HCEC 1CT (cell line): Measurements from ENCODE around the gene VWA1.
"Not testable (repeated sequence)": the region's sequence is repeated elsewhere in the genome, so short reads cannot be mapped to it uniquely, and the experiment has no call there.

Source experiments
- DNase-seq: peaks from one replicate; pipeline ENCODE4 v3.0.0-alpha.2; 2017

VWA1 gene

DNA sequence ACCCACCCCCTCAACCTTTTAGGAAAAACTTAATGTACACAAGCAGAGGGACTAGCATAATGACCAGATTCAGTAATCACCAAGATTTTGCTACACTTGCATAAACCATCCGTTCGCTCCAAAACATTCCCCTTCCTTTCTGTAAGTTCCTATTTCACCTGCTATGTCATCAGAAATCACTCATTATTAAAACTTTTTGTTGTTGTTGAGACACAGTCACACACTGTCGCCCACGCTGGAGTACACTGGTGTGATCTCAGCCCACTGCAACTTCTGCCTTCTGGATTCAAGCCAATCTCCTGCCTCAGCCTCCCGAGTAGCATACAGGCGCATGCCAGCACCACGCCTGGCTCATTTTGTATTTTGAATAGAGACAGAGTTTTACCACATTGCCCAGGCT is 31.8 kb upstream of the VWA1 start:
- no peak for DNase-seq

DNA sequence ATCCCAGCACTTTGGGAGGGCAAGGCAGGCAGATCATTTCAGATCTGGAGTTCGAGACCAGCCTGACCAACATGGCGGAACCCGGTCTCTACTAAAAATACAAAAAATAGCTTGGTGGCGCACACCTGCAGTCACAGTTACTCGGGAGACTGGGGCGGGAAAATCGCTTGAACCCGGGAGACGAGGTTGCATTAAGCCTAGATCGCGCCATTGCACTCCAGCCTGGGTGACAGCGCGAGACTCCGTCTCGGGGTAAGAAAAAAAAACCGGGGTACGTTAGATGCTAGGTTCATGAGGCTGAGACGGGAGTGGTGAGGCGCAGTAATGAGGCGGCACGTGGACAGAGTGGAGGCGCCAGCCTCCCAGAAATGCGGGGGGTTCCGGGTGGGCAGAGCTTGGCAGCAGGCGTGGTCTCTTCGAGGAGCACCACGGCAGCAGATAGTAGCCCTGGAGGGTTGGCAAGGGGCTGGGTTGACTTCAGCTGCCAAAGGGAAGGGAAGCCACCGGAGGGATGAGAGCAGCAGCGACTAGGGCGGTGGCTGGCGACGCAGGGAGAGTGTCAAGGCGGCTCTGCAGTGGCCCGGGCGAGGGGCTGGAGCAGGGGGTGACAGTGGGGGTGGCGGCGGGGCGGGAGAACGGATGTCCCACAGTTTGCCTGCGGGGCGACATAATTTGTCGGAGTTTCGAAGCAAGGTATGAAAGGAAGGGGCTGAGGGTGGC is 29.2 kb upstream of the VWA1 start:
- DNase-seq = no peak

- peak; percentile 92 for DNase-seq
Observed at GRCh38 chr1:1406821-1407635, 28.5 kb upstream of the VWA1 start, which contains the start of gene MRPL20. TSS of gene MRPL20 (minus strand) at chr1:1407293. CDS start at chr1:1407217, 76 bp downstream.

DNA sequence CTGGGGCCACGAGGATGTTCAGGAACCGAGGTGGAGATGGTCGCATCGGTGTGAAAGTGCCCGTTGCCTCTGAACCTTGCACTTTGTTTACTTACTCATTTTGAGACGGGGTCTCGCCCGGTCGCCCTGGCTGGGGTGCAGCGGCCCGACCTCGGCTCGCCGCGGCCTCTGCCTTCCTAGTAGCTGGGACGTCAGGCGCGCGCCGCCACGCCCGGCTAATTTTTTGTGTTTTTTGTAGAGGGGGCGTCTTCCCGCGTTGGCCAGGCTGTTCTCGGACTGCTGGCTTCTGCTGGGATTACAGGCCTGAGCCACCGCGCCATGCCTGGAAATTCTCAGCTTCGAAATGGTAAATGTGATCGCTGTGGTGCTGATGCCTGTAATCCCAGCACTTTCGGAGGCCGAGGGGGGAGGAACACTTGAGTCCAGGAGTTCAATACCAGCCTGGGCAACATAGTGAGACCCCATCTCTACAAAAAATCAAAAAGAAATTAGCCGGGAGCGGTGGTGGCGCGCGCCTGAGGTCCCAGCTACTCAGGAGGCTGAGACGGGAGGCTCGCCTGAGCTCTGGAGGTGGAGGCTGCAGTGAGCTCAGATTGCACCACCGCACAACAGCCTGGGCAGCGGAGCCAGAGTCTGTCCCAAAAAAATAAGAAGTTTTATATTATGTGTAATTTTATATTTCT is 27.7 kb upstream of the VWA1 start:
- no peak for DNase-seq

DNA sequence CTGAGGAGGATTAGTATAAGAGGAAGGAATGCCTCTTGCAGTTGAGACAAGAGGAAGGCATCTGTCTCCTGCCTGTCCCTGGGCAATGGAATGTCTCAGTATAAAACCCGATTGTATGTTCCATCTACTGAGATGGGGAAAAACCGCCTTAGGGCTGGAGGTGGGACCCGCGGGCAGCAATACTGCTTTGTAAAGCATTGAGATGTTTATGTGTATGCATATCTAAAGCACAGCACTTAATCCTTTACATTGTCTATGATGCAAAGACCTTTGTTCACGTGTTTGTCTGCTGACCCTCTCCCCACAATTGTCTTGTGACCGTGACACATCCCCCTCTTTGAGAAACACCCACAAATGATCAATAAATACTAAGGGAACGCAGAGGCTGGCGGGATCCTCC is 25.3 kb upstream of the VWA1 start:
- not testable (repeated sequence) for DNase-seq

- DNase-seq = no peak
Observed at GRCh38 chr1:1411626-1412025, 23.9 kb upstream of the VWA1 start.

DNA sequence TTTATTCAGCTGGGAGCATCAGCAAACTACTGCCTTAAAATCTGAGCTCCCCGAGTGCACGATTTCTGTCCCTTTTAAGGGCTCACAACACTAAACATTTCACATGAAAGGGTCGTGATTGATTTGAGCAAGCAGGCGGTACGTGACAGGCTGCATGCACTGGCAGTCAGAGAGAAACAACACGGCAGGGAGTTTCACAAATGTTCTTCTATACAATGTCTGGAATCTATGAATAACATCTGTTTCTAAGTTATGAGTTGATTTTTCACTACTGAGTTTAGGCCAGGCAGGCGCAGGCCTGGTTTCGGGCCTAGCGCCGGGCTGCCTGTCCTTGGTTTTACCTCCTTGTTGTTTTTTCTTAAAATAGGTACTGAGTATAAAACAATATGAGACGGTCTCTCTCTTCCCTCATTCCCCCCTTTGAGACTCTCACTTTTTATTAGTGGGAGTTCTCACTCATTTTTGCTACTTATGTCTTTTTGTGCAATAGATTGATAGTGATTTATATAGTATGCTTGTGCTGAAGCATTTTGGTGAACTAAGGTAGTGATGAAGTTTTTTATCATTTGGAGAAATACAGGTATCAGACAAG is 23.1 kb upstream of the VWA1 start:
- DNase-seq = not testable (repeated sequence)

DNA sequence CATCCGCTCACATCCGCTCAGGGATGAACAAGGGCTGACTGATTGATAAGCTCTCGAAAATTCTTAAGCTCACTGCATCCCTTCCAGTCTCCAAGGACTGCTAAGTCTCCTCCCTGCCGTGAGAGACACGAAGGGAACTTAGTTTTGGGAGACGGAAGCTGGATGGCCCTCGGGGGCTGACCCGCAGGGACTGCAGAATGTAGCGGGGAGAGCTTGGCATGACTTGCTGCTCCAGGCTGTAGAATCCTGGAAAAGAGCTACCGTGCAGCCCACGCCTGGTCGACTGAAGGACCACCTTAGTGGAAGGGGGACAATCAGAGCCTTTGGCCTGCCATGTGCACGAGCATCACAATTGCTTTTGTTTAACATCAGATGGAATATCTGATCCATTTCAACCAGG is 19.7 kb upstream of the VWA1 start:
- no peak for DNase-seq

DNA sequence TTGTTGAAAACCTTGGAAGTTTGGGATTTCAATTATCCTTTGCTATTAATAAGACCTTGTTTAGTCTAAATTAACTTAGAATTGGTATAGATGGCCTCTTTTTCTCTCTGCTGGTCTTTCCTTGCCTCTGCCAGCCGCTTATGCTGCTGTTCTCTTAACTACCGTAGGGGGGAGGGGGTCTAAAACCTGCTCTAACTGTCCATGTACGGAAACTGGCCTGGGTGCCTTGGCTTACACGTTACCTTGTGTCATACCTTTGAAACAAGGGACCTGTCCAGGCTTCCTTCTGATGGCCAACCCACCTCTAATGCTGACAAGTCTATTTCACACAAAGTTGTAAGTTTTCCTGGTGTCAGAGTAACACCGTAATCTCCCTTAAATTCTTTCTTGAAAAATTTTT is 18.1 kb upstream of the VWA1 start:
- not testable (repeated sequence) for DNase-seq

DNA sequence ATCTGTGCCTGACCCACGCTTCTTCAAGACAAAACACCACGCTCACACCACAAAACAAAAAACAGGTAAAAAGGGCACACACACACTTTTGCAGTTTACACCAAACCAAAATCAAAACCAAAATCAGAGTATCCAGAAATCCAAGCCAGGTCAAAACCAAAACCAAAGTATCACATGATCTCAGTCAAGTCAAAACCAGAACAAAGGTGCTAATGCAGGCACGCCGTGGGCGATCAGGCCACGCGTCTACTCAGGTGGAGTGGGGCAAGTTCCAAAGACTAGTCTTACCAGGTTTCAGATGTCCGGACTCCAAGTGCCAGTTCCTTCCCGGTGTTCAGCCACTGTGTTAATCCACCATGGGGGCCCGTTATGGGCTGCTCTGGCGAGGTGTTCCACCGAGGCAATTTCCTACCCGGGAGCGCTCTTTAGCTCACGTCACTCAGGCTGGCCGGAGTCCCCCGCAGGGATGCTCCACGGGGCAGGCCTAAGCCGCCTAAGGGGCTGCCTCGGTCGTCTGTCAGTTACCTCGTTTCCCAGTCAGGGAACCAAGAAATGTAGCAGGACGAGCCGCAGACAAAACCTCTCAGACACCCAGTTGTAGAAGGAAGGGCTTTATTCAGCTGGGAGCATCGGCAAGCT is 17.5 kb upstream of the VWA1 start:
- DNase-seq = not testable (repeated sequence)

DNA sequence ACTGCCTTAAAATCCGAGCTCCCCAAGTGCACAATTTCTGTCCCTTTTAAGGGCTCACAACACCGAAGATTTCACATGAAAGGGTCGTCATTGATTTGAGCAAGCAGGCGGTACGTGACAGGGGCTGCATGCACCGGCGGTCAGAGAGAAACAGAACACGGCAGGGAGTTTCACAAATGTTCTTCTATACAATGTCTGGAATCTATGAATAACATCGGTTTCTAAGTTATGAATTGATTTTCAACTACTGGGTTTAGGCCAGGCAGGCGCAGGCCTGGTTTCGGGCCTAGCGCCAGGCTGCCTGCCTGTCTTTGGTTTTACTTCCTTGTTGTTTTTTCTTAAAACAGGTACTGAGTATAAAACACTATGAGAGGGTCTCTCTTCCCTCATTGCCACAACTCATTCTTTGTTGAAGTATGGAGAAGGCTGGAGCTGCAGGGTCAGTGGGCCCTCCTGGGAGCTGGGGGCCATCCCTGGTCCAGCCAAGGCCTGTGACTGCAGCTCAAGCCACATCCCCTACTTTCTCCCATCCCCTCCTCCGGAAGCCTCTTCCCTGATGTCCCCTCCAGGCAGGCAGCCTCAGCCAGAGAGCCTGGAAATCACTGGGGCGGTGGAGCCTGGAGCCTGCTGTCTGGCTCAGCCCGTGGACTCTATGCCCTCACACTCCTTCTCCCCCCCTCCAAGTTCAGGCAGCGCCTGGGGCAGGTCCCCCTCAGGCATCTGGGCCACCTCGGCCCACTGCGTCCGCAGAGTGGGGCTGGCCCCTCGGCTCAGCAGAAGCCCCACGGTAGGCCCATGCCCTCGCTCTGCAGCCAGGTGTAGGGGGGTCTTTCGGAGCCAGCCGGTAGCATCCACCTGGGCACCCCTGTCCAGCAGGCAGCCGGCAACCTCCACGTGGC is 16.8 kb upstream of the VWA1 start:
- no peak for DNase-seq

- DNase-seq = no peak
Observed at GRCh38 chr1:1419363-1419812, 16.1 kb upstream of the VWA1 start.

DNA sequence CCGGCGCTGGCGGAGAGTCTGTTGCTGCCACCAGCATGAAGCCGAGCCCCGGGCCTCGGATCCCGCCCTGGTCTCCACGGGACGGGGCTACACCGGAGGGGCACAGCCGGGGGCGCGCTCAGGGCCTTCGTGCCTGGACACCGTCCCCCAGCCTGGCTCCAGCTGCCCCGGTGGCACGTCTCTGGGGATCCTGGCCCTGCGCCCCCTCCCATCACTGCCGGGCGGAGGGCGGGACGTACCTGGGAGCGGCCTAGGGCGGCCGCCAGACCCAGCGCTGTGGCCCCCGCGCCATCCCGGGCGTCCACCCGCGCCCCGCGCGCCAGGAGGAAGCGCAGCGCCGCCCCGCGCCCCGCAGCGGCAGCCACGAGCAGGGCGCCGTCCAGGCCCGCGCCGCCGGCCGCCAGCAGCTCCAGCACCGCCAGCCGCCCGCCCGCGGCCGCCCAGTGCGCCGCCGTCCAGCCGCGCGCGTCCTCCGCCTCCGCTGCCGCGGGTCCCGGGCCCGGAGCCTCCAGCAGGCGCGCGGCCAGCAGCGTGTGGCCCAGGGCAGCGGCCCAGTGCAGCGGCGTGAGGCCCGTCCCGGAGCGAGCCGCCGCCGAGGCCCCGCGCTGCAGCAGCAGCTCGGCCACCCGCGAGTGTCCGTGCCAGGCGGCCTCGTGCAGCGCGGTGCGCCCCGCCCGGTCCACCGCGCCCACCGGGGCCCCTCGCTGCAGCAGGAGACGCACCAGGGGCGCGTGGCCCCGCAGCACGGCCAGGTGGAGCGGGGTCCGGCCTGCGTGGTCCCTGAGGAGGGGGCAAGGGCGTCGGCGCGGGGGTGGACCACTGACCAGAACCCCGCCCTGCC is 15.5 kb upstream of the VWA1 start:
- no peak for DNase-seq

GRCh38 chr1:1420654-1421141 is 14.8 kb upstream of the VWA1 start:
- no peak for DNase-seq

DNA sequence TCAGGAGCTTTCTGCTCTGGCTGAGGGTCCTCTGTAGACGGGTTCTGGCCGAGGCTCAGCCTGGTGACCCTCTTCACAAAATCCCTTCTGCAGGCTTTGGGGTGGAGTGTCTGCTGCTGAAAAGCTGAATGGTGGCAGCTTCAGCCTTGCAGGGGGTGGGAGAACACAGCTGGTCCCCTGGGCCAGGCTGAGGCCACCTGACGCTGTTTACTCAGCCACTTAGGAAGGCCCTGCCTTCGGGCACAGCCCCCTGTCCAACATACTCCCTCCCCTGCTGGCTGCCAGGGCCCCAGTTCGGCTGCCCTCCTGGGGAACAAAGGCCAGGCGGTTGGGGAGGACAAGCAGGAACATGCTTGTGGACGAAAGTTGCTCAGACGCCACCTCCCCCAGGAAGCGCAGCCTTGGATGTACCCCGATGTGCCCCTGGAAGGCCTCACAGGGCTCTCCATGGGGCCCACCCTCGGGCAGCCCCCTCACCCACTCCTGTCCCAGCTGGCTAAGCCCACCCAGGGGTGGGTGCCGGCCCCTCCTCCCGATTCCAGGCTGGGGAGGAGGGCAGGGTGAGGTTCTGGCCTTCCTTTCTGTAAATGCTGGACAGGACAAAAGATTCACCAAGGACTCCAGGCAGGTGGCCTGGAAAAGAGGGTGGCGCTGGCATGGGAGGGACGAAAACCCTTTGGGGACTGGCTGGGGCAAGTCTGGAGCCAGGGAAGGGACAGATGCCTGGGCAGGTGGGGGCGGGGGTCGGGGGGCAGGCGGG is 14.2 kb upstream of the VWA1 start, which contains the start of gene ANKRD65:
Gene ANKRD65, minus strand, starts transcription at position 130 of the 760 bp plus-strand sequence. CDS start 271 bp downstream, outside the sequence.
- DNase-seq = no peak

DNA sequence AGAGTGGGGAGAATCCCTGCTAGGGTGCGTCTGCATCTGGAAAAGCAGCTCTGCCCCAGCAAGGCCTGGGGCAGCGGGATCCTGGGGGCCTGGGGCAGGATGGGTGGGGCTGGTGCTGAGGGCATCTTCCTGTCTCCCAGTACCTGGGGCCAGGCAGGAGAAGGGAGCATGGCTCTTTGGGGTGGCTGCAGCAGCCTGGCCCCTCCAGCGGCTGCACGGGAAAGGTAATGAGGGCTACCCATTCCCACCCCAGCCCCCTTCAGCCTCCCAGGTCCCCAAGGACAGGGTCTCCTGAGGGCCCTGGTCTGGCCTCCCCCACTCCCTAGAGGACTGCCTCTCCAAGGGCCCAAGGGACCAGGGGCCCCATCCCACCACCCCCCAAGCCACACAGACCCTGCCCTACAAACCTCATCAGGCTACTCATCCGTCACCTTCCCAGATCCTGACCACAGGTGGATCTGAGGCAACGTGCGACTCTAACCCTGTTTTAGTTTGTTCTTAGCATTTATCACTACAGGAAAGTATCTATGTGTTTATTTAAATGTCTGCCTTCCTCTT is 13.5 kb upstream of the VWA1 start:
- DNase-seq = no peak

- no peak for DNase-seq
Observed at GRCh38 chr1:1422465-1423244, 12.8 kb upstream of the VWA1 start.

GRCh38 chr1:1423245-1423597 is 12.3 kb upstream of the VWA1 start:
- no peak for DNase-seq
